GDM1 (cell line): ENCODE data around the gene MN1.

Experiments used
- DNase-seq: peaks from one replicate; lab custom pipeline; 2025; lab: John Stamatoyannopoulos, UW

MN1 gene

DNA sequence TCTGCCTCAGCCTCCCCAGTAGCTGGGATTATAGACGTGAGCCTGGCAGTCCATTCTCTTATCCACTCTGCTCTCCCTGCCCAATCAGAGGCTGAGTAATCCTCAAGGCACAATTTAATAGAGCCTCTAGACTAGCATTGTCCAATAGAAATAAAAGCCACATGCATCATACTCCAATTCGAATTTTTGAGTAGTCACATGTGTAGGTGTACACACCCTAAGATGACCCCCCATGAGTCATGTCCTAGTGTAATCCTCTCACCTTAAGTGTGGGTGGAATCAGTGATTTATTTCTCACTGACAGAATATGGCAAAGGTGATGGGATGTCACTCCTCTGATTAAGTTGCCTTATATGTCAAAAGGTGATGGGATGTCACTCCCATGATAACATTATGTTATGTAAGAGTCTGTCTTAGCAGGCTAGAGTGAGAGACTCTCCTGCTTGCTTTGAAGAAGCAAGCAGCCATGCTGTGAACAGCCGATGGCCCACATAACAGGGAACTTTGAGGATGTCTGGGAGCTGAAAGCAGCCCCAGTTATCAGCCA, 61.3 kb downstream of the MN1 start:
- DNase-seq = no peak

DNA sequence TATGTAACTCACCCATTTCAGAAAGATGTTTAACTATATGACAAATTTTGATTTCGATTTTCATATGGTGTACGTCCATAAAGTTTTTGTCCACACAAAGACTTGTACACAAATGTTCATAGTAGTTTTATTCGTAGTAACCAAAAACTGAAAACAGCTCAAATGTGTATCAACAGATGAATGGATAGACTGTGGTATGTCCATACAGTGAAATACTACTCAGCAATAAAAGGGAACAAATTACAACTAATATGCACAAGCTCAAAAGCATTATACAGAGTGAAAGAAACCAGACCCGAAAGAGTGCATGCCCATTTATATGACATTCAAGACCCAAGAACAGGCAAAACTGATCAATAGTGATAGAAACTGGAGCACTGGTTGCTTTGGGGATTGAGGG, 64.0 kb downstream of the MN1 start:
- DNase-seq = no peak

DNA sequence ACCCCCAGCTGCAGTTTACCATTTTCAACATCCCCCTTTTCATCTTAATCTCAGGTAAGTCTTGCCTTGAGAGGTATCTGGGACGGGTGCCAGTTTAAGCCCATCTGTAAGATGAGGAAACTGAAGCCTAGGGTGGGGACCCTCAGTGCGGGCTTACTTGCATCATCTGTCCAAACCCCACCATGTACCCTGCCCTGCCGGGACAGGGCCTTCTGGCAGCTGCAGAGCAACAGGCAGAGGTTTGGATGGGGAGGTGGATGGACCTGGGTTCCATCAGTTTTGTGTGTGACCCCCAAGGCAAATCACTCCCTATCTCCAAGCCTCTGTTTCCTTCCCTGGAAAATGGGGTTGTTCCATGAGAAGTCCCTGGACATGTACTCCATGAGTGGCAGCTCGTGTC, 67.5 kb downstream of the MN1 start:
- no peak for DNase-seq

DNA sequence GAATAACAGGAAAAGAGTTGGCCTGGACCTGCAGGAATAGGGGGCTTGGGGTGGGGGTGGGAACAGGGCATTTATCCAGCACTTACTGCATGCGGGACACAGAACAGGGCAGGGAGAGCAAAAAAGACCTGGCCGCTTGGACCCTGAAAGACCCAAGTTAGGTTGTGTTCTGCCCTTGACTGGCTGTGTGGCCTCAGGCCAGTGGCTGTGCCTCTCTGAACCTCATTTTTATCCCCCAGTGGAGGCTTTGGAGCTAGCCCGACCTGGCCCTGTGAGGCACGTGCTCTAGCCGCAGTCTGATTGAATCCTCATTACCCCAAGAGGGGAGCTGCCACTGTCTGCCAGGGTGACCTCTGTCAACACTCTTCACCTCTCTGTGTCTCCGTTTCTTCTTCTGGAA, 68.7 kb downstream of the MN1 start:
- DNase-seq = no peak

DNA sequence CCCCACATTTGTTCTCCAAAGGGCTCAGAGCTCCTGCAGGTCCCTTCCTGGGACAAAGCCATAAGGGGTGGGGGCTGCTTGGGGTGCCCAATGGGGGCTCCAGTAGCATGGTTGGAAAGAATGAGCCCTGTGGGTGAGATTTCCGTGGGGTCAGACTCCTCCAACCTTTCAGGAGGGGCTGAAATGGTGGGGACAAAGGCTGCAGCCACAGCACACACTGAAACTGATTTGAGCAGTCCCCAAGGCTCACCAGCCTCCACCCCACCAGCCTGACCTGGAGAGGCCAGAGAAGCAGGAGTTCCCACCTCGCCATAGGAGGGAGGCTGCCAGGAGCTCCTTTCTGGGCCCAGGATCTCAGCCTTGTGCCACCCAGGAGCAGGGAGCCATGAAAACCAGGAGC, 69.2 kb downstream of the MN1 start:
- DNase-seq = no peak

DNA sequence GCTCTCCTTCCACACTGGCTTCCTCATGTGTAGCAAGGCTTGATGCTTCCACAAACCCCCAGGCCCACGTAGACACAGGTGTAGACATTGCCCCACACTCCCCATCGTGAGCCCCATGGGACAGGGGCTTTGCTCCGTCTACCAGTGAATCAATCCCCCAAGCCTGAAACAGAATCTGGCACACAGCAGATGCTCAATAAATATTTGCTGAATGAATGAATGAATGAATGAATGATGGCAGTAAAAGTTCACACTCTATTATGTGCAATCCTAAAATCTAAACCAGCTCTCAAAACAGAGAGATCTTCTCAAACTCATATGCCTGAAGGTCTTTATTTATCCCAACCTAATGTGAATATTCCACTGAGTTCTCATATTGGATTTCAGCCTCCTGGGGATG, 69.9 kb downstream of the MN1 start:
- DNase-seq = no peak

DNA sequence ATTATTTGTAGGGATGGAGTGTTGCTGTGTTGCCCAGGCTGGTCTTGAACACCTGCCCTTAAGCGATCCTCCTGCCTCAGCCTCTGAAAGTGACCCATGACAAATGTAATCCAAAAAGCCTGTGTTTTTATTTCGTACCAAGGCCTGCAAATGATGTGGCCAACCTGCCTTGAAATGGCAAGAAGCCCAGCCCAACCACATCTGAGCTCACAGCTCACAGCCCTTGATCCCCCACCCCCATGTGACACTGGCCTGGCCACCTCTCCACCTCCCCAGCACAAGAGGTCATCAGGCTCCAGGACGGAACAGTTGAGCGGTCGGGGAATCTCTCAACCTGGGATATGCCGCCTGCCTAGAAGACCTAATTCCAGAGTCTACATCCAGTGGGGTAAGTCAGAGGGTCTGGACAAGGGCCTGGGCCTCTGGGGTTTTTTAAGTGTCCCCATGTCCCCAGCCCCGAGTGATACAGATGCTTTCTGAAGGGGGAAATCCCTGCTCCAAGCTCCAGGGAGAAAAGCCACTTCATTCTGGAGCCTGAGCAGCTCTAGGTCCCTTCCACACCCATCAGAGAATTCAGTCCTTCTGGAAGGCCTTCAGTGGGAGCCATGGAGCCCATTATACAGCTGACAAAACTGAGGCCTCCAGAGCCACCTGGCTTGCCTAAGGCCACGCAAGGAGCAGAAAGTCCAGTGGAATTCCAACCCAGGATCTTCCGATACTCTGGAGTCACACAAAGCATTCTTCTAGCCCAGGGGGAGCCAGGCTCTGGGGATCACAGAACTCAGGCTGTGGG, 70.7 kb downstream of the MN1 start:
- DNase-seq = no peak

DNA sequence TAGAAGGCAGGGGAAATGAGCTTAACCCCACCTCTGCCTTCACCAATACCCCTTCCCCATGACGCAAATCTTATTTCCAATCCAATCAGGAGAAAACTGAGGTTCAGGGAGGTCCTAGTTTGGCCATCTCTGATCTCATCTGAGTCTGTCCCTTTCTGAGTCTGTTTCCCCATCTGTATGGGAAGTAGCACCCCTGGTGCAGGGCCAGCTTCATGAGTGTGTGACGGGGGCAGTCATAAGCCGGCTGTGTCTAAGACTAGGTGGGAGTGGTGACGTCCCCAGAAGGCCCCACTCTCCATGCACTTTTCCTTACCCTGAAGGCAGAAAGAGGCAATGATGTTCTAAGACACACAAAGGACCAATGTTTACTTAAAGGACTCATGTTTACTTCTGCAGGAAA, 72.3 kb downstream of the MN1 start:
- DNase-seq = no peak

DNA sequence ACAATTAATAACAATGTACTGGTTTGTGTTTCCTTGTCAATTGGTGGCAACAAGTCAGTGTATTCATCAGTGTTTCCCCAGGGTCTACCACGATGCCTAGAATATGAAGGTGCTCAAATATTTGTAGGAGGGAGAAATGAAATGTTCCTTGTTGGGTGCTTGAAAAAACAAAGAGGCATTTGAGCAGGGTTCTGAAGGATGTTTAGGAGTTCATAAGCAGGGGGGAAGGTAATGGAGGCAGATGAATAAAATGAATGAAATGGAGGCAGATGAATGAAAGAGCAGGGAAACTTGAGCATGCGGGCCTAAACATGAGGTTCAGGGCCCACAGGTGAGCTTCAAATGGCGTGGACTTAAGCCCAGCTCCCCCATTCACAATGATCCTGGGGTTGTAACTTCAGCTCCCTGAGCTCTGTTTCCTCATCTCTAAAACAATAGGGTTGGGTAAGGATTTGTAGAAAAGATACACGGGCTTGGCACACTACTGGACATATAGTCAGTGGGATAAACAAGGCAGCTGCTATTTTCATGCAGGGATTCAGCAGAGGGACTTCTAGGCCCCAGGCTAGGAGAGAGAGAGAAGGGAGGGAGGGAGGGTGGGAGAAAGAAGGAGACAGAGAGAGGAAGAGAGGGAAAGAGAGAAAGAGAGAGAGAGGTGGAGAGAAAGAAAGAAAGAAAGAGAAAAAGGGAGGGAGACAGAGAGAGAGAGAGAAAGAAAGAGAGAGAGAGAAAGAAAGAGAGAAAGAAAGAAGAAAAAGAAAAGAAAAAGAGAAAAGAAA, 73.7 kb downstream of the MN1 start:
- no peak for DNase-seq

DNA sequence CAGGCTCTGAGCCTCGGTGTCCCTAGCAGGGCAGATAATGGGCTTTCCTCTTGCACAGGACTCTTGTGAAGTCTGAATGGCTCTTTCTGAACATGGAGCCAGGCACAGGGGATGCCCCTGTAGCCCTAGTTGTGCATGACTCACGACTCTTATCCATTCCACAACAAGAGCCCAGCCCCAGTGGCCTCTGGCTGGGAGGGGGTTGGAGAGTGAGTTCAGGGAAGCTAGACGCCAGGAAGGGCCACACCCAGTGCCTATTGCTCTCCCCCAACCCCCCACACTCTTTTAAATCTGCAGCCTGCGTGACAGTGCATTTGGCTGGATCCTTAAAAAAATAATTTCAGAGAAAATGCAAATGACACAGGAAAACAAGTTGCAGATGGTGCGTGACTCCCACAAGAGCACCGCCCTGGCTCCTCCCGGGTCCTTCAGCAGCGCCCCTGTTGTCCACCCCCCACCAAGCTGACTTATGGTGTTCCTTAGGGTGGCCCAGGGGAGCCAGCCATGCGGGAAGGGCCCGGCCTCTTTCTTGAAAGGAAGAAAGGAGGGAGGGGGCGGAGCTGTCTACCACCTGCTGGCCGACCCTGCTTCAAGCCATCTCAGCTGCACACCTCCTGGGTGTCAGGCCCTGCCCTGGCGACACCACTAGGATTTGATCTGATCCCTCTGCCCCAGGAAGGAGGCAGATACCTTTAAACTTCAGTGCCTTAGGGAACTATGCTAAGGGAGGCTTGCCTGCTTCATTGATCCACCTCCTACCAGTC, 74.7 kb downstream of the MN1 start:
- no peak for DNase-seq

DNA sequence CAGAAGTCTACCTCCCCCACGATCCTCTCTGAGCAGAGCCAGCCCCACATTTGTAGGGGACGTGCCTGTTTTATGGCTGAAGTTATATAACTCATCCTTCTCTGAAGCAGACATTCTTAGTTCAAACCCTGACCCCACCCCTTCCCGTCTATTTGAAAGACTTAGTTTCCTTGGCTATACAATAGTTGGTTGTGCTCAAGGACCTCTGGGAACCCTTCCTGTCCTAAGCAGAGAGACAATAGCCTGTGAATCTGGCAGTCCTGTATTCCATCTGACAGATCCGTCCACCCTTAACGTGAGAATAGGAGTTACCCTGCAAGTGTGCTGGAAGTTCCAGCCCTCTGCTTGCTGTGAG, 75.2 kb downstream of the MN1 start:
- no peak for DNase-seq

DNA sequence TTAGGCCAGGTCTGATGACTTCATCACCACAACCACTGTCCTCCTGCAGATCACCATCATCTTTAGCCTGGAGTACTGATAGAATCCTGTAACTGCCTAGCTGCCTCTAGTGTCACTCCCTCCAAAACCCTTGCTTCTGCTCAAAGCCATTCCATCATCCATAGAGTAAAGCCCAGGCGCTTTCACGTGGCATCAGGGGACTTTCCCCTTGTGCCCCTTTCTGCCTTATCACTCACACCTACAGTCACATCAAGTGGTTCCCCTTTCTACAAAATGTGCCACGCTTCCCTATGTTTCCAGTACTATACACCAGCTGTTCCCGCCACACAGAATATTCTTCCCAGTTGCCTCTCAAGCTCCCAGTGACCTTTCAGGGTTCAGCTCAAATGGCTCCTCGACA, 75.9 kb downstream of the MN1 start:
- DNase-seq = no peak

DNA sequence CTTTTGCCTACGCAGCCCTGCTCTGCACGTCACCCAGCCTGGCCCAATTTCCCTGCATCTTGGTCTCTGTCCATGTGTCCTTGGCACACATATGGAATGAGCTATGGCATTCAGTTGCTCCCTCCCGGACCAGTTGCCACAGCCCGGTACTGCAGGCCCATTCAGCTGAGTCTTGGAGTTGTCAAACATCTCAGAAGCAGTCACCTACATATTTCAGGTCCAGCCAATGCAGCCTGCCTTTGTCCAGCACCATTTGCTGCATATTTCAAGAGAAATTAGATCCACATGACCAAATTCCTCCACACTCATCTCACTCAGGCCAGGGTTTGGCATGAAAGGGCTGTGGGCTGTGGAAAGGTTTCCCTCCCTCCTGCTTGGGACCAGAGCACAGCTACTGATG, 76.8 kb downstream of the MN1 start:
- DNase-seq = no peak

DNA sequence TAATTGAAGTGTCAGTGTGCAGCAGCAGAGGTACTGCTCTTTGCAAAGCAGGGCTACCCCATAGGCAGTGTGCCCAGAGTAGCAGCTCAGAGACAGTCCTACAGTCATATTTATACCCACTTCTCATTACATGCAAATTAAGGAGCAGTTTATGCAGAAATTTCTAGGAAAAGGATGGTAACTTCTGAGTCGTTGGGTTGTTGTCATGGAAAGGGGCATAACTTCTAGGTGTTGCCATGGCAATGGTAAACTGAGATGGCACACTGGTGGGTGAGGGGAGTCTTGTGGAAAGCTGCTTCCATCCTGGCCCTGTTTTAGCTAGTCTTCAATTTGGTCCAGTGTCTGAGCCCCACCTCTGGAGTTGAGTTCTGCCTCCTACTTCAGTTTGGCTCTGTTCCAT, 77.4 kb downstream of the MN1 start:
- no peak for DNase-seq

DNA sequence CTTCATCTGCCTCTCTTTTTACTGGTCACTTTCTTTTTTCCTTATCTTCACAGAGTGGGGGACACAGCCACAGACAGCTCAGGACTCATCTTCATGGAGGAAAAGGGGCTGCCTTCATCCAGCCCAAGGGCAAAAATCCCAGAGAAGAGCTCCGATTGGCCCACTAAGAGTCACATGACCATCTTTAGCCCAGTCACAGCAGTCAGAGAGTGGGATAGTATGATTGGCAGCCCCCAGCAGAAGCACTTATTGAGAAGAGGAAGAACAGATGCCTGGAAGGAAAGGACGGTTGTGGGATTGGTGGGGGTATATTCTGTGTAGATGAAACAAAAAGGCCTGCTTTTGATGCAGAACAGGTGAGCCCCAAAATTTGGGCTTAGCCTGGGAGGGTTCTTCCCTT, 77.8 kb downstream of the MN1 start:
- DNase-seq = no peak

DNA sequence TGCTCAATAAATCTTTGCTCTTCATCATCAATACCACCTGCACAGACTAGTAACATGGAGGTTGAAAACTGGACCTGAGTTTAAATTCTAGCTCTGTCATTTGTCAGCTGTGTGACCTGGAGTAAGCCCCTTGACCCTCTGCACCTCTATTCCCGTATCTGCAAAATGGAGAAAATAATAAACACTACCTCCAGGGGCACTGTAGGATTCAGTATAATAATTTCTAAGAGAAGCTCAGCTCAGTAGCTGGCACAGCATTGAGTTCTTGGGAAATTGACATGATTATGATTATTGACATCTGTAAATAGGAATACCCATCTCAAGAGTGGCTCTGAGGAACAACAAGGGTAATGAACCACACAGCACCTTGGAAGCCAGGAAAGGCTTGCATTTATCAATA, 78.4 kb downstream of the MN1 start:
- no peak for DNase-seq

DNA sequence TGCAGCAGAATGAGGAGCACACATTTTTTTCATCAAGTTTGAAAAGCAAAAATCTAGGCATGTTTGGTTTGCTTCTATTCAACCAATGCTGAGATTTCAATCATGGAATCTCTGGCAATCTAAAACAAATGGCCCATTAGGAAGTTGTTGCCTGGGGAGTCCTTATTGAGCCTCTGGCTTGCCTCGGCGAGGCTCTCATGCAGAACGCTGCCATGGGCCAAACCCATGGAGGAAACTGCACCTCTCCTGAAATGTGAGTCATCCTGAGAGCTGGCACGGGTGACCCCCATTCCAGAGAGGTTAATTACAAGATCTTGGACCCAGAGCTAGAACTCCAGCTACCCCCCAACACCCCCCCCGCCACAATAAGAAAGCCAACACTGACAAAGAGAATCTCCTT, 80.7 kb downstream of the MN1 start:
- no peak for DNase-seq

DNA sequence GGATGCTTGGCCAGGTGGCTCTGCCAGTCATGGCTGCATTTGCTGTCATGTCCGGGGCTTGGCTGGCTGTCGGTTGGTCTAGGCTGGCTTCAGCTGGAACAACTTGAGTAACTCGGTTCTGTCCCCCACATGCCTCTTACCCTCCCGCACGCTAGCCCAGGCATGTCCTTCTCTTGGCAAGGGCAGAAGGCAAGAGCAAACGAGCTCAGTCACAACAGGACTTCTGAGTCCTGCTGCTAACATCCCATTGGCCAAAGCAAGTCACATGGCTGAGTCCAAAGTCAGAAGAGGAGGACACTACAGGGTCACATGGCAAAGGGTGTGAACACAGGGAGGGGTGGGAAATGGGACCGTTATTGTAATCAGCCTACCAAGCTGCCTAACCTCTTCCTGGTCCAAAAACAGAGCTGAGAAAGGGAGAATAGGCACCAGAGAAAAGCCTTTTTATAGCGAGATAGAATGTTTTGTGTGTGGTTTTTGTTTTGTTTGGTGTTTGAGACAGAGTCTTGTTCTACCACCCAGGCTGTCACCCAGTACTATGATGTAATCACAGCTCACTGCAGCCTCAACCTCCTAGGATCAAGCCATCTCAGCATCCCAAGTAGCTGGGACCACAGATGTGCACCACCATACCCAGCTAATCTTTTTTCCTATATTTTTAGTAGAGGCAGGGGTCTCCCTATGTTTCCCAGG, 81.9 kb downstream of the MN1 start:
- peak; percentile 69 for DNase-seq

DNA sequence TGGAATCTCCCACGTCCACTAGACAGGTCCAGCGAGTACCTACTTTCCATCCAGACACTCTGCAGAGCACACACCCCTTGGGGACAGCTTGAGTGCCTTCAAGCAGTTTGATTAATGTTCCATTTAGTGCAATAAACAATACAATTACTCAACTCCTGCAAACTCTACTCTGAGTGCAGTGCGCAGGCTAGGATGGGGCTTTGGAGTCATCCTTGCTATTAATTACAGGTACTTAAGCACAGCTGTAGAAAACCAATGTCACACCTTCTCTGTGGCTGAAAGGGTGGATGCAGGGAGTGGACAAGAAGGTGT, 82.6 kb downstream of the MN1 start:
- DNase-seq = no peak

DNA sequence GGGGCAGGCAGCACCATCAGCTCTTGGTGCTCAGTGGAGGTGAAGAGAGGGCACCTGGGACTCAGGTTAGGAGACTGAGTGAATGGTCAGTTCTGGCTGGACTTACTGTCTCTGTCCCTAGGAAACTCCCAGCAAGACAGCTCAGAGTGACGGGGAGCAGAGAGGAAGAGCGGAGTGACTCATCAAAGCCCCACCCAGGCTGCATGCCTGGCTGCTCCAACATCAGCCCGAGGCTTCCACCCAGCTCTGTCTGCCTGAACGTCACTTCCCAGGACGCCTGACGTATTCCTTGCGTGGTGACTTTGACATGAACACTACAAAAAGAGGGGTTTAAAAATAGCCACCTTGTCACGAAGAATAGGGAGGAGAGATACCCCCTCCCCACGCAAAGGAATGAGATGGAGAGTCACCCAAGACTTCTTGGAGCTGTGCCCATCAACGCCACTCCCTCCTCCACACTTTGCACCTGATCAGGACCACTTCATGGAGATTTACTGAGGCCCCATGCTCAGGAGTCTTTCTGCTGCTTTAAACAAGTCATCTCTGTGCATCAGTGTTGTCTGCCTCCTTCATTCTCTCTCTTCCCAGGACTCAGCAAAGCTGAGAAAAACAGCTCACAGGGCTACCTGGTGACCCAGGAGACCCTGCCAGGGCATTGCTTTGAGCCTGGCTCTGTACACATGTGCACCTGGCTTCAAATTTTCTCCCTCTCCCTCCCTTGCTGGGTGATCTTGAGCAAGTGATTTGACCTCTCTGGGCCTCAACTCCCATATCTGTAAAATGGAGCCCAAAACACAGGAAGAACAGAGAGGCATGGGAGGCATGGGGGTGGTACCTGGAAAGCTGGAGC, 83.1 kb downstream of the MN1 start:
- DNase-seq = no peak

DNA sequence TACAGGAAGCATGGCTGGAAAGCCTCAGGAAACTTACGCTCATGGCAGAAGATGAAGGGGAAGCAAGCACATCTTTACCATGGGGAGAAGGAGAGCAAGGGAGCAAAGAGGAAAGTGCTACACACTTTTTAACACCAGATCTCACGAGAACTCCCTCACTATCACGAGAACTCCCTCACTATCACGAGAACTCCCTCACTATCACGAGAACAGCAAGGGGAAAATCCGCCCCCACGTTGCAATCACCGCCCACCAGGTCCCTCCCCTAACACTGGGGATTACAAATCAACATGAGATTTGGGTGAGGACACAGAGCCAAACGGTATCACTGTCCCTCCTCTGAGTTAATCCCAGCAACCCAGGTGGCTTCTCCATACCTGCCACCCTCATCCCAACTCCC, 84.5 kb downstream of the MN1 start:
- no peak for DNase-seq
